Activated CD8-positive, alpha-beta memory T cell treated with anti-CD3 and anti-CD28 coated beads for 48 hours (primary cell): ENCODE measurements around the gene ABHD16A.
"Not testable (repeated sequence)": the region's sequence is repeated elsewhere in the genome, so short reads cannot be mapped to it uniquely, and the experiment has no call there.

Source experiments
- DNase-seq, 3 experiments: peaks; one replicate each; pipeline ENCODE4 v3.0.0-alpha.2; 2020; ENCODE audit warnings: low read depth in 2 of 3, low spot score in 2 of 3

Gene ABHD16A

DNA sequence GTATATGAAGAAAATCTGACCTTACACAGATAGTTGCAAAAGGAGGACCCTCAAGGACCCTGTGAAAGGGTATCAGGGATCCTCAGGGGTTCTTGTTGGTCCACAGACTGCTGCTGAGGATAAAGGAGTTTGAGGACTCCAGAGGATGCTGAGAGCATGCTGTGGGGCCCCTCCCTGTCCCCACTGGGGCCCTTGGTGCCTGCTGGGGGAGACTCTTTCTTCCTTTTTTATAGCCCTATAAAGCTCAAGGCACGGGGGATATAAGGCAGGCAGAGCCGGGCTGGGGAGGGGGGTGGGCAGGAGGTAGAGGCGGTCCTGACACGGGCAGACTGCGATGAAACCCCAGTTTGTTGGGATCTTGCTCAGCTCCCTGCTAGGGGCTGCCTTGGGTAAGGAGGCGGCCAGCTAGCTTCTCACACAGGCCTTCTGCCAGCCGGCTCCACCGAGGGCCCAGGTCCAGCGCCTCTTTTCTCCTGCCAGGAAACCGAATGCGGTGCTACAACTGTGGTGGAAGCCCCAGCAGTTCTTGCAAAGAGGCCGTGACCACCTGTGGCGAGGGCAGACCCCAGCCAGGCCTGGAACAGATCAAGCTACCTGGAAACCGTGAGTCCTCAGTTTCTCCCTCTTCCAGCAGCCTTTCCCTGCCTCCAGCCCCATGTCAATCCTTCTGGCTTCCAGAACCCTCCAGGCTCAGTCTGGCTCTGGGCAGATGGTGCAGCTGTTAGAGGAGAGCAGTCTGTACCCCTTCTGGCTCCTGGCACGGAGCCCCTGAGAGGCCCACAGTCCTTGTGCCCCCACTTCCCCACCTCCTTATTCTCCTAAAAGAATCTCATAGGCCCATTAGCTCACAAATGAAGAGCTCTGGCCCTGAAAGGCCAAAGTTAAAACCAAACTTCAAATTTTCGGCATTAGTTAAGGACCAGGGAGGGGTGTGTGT, 12.2 kb upstream of the ABHD16A start, which contains the start of gene LY6G6D:
Gene LY6G6D, plus strand, starts transcription at position 327 of the 937 bp plus-strand sequence. Its CDS starts 8 bp downstream, at position 335.
- DNase-seq, result no peak

DNA sequence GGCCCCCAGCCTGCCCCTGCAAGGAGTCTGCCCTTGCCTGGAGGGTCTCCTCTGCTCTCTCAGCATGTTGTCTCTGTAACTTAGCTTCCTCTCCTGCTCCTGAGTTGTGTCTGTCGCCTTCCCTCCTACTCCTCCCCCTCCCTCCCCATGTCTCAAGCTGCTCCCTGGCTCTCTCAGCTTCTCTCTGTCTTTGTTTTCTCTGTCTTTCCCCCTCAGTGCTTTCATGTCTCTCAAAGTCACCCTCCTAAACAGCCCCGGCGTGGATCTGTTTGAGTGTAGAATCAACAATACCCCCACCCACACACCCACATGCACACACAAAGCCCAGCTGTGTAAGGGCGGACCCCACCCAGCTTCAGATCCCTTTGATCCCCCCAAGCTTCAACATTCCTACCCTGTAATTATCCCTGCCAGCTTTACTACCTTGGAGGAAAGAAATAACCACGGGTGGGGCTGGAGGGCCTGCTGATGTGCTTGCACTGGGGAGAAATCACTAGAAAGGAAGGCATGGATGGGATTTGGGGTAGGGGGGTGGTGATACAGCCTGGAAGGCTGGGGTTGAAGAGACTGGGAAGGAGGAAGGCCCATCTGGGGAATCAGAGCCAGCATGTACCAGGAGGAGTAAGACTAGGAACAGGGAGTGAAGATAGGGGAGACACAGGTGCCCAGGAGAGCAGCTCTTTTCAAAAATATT, 11.0 kb upstream of the ABHD16A start:
- DNase-seq, result no peak

DNA sequence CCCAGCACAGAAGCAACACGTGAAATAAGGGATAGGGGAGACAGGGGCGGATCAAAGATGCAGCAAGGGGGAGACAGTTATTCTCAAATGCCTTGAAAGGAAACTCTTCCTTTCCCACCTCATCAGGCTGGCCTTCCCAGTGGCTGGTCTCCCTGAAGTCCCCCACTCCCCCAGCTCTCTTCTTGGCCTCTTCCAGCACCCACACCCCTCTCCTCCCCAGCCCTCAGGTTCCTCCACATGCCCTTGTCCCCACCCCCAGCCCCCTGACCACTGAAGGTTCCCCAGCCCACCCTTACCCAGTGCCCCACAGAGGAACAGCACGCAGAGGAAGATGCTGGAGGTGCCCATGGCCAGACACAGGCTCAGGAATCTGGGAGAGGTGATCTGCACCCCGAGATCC, 10.3 kb upstream of the ABHD16A start:
- DNase-seq, result no peak

DNA sequence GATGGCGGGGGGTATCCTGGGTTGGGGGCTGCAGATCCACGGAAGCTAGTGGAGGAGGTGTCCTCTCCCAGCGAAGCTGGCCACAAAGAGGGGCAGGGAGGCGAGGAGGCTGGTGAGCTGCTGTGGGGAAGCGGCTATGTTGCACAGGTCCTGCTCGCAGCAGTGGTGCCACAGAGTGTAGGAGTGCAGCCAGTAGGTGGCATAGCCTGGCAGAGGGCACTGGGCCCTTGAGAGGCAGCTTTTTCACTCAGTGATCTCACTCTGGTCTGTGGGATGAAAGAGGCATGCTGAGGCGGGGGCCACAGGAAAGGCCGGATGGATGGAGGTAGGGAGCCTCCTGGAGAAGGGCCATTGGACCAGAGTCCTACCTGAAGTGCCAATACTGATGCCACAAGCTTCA, 9.2 kb upstream of the ABHD16A start:
- DNase-seq, result no peak

DNA sequence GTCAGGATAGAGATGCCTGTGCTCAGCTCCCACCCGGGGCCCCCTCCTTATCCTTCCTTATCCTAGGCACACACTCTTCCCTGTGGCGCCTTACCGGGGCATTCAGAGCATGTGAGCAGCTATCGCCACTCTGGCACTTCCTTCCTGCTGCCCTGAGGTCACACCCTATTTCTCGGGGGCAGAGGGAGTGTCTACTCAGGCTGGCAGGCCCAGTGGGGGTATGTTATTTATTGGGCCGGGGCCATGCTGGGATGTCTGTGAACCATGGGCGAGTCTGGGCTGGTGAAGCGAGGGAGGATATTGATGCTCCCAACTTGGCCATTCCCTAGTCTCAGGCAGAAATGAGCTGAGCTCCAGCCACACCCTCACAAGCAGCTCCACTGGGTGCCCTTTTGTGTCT, 8.1 kb upstream of the ABHD16A start:
- DNase-seq, result no peak

DNA sequence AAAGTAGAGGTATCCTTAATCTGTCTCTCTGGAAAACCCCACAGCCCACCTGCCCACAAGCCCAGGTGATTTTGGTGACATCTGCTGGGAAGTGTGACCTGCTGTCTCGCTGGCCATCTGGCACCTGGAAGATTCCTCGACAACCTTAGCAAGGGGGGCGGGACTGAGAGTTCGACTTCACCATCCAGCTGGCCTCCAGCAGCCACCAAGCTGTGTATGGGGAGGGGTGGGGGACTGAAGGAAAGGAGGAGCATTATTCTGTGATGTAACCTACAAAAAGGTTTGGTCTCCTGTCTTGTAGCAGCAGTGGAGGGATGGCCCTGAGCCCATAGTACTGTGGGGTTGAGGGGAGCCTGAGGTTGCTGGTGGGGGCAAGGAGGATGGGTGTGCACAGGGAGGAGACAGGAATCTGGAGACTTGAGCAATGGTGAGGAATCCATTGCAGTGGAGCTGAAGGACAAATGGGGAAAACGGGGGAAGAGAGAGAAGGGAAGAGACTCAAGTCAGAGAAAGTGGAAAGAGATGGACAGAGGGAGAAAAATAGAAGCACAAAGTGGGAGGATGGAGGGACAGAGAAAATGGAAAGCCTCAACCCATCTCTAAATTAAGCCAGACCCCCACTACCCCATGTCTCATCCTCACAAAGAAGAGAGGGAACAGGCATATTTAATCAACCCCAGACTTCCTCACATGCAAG, 7.5 kb upstream of the ABHD16A start:
- DNase-seq, result no peak

DNA sequence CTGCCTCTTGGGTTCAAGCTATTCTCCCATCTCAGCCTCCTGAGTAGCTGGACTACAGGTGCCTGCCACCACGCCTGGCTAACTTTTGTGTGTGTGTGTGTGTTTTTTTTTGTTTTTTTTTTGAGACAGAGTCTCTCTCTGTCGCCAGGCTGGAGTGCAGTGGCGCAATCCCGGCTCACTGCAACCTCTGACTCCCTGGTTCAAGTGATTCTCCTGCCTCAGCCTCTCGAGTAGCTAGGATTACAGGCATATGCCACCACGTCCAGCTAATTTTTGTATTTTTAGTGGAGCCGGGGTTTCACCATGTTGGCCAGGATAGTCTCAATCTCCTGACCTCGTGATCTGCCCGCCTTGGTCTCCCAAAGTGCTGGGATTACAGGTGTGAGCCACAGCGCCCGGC, 6.0 kb upstream of the ABHD16A start:
- DNase-seq, result not testable (repeated sequence)

DNA sequence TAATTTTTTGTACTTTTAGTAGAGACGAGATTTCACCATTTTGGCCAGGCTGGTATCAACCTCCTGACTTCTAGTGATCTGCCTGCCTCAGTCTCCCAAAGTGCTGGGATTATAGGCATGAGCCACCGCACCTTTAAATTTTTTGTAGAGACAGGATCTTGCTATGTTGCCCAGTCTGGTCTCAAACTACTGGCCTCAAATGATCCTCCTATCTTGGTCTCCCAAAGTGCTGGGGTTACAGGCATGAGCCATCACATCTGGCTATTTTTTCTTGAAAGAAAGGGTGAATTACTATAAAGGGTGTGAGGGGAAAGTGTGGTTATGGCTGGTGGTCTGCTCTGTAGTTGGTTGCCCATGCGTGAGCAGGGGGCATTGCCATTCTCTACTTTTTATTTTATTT, 5.1 kb upstream of the ABHD16A start:
- no peak for DNase-seq

DNA sequence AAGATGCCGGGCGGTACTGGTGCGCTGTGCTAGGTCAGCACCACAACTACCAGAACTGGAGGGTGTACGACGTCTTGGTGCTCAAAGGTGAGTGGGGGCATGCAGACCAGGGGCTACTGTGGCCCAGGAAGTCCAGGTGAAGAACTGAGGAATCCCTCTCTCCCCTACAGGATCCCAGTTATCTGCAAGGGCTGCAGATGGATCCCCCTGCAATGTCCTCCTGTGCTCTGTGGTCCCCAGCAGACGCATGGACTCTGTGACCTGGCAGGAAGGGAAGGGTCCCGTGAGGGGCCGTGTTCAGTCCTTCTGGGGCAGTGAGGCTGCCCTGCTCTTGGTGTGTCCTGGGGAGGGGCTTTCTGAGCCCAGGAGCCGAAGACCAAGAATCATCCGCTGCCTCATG, 4.6 kb upstream of the ABHD16A start:
- no peak for DNase-seq

DNA sequence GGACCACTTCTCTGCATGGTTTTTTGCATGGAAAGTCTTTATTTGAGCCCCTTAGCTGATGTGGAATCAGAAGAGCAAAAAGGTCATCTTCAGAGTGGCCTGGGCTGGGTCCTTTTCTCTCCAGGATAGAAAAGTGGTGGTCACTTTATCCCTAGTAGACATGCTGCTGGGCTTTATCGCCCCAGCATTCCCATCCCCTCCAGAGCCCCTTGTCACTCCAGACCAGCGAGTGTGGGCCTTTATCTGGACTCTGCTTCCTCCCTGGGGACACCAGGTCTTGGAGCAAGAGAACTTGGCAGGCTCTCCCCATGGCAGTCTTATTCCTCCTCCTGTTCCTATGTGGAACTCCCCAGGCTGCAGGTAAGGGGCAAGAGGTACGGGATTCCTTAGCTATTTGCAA, 3.5 kb upstream of the ABHD16A start, which contains the start of gene LY6G6F:
Gene LY6G6F, plus strand, starts transcription at position 268 of the 400 bp plus-strand sequence. Its CDS starts 41 bp downstream, at position 309.
- no peak for DNase-seq

DNA sequence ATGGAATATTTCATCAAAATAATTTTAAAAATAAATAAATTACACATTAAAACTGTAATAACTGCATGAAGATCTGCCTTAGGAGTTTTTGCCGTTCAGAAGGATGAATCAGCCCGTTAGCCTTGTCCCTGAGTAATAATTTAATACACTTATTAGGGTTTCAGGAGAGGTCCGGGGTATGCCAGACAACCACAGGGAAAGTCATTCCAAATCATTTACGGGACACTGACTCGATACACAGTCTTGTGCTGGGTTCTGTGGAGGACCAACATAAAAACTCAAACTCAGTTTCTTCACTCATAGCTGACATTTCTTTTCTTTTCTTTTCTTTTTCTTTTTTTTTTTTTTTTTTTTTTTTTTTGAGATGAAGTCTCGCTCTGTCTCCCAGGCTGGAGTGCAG, 2.8 kb upstream of the ABHD16A start:
- no peak for DNase-seq

DNA sequence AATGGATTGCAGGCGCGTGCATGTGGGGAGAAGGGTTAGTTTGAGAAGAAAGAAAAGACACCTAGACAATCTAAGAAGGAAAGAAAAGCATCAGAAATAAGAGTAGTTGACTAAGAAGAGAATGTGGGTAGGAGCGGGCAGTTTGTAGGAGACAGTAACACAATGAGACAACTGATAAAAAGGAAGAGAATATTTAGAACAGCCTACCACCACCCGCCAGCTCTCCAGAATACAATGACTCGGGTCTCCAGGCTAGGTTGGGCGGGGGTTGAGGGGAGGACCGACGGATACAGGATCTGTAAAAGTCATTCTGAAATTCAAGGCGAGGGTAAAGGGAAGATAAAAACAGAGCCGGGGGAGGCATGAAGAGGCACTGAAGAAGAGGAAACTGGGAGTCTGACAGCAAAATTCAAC, 712 bp downstream of the ABHD16A start:
- no peak for DNase-seq

DNA sequence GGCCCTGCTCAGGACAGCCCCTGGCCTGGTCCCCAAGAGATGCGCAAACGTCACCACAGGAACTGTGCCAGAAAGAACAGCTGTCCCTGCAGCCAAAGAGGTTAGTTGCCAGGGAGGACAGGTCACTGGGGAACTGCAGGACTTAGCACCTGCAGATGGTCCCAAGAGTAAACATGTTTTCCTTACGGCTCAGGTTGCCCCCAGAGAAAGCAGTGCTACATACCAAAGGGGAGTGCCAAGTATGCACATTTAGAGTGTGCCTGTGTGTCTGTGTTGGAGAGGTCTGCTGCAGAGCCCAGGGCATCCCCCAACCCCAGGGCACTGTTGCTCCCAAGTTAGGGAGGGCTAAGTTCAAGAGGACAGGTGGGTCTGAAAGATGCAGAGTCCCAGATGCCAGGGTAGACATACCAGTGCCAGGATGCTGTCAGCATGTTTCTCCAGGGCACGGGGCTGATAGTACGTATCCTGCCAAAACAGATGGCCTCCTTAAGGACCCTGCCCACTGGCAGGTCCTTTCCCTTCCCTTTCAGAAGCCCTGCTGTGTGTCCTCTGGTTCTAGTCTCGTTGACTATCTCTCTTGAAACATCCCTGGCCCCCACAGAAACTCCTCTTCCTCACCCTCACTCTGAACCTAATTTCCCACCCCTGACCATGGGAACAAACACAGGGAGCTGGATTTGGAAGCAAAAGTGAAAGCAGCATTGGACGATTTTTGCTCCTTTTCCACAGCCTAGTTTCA, 1.3 kb downstream of the ABHD16A start:
- DNase-seq, result no peak

DNA sequence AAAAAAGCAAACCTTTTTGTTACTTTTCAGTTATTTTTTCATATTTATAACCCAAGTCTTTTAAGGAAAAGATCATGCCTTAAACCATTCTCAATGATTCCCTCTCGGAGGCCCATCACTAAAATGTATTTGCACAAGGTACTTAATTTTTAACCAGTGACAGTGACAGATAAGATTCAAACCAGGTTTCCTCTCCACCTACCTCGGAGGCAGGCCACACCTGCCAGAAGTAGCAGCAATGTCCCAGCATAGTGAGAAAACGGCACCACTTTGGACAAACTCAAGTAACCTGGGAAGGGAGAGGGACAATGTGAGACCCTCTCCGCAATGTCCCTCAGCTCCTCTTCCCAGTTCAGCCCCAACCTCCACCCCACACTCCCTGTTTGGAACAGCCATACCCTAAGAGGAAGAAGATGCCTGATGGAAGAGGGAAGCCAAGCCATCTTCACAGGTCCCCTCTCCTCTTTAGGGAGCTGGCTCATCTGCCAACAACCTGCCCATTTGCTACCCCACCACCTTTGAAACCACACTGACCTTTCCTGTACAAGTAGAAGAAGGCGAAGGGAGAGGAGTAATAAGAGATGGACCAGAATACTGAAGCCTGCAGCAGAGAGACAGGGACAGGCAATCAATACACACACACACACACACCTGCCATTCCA, 2.3 kb downstream of the ABHD16A start:
- no peak for DNase-seq

DNA sequence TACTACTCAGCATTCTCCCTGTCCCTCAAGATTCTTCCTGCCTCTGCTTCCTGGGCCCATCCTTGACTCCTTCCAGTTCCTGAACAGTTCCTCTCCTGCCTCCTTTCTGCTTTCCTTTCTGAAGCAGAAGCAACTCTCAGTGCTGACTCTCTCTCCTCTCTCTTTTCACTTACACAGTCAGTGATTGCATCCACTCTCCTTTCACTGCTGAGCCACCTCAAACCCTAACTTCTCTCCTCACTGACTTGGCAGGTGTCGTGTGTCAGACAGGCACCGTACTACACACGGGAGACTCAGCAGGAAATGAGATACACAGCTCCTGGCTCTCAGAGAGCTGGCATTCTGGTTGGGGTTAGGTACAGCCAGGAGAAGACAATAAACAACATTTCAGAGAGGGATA, 5.6 kb downstream of the ABHD16A start:
- DNase-seq, result no peak

DNA sequence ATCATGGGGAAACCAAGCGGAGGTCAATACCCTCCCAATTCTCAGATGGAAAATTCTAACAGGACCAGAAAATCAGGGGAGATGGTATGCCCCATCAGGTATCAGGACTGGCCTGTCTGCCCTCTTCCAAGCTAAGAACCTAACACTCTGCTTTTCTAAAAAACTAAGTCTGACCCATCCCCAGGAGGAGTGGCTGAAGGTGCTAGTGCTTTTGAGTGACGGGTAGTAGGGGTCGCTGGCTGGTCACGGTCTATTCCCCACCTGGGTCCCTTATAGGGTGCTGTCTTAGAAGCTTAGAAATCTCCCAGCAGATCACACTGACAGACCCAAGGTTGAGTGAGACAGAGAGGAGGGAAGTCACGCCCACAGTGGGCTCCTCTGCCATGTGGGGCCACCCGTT, 9.6 kb downstream of the ABHD16A start:
- DNase-seq, result no peak

DNA sequence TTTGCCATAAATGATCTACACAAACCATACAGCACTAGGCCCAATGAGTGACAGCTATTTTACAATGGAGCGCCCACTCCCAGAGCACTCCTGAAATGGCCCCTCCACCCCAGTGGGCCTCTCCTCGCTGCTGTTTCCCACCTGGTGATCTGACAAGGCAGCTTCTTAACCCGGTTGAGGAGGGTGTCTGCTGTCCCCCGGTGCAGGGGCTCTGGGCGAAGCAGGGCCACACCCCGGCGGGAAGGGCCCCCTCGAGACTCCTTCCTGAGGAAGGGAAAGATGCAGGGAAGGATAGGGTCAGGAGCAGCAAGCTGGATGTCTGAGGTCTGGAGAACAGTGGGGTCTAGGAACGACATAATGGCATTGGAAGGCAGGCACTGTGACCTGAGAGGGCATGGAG, 10.2 kb downstream of the ABHD16A start:
- no peak for DNase-seq

DNA sequence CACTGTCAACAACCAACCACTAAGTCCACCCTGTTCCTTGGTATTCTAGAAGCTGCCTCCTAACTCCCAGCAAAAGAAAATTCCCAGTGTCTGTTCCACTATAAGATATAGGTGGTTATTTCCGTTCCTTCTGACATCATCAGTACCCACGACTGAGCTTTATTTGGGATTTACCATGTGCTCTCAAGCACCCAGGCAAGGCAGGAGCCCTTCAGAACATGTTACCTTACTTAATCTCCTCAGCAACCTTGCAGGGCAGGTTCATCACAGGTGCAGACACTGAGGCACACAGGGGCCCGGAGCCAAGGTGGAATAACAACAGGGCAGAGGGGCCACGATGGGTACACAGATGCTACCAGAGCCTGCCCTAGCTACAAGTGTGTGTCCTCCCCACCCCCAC, 10.8 kb downstream of the ABHD16A start:
- DNase-seq, result no peak

DNA sequence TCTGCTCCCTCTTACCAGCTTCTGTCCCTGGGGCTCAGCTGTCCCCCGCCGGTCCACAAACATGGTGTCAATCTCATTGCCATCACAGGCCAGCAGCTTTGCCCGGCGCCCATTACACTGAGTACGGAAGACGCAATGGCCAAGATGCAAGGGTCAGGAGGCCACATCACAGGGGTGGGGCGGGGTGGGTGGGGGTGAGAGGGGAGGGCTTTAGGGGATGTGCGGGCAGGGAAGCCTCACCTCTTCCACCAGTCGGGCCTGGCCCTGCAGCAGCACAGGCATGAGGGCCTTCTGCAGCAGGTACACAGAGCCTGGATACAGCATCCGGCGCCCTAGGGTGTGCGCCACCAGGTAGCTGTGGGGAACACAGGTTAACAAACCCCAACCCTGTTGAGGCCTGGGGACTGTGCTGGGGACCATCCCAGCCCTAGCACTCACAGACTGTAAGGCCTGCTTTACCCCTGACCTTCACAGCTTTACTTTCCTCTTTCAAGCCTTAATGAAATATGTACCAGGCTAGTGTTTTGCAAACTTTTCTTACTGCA, 11.5 kb downstream of the ABHD16A start:
- no peak for DNase-seq

DNA sequence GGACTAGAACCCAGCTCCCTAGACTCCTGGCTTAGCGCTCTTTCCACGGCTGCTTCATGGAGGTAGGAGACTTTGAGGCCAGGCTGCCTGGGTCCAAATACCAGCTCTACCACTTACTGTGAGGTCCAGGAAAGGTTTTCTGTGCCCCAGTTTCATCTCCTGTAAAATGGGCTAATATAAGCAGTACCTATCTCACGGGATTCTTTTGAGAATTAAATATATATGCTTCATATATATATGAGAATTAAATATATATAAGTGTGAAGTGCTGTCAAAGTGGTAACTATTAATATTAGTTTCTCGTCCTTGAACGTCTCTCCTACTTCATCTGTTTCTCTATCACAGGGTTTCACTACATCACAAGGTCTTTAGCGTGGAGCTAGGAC, 12.1 kb downstream of the ABHD16A start:
- DNase-seq, result no peak
